HepG2 (cell line): Measurements from ENCODE around the gene PNN. TPM values are rescaled to one million over a fixed set of nuclear protein-coding genes. Genes with fewer than 3 reads are reported as not detected.

Source experiments
- ETV5 ChIP-seq: IDR thresholded peaks from 2 replicates; pipeline ENCODE4 v1.6.1; 2018; ENCODE audit warnings: missing biosample characterization, missing genetic modification reagents, inconsistent platforms, borderline replicate concordance
- FOXA1 ChIP-seq, 2 experiments: fragments of 450-650 bp in 1 of 2; sonication (generic) in 1 of 2; formaldehyde crosslinking in 1 of 2; IDR thresholded peaks; 2 replicates each; pipeline versions ENCODE4 v1.4.0 to v1.6.1; 2016 to 2020; ENCODE audit warnings: missing genetic modification reagents in 1 of 2
- HMG20B ChIP-seq: conservative IDR thresholded peaks from 2 replicates; pipeline ENCODE4 v1.6.1; 2016; ENCODE audit warnings: missing genetic modification reagents, missing compliant biosample characterization
- MAX ChIP-seq: IDR thresholded peaks from 2 replicates; pipeline ENCODE4 v1.6.1; 2012; ENCODE audit warnings: inconsistent platforms
- MED1 ChIP-seq: sonication (generic); formaldehyde crosslinking; IDR thresholded peaks from 2 replicates; pipeline ENCODE4 v1.4.0; 2020; ENCODE audit warnings: missing genetic modification reagents
- MIER2 ChIP-seq: IDR thresholded peaks from 2 replicates; pipeline ENCODE4 v1.6.1; 2016; ENCODE audit warnings: missing biosample characterization, missing genetic modification reagents
- MIXL1 ChIP-seq: IDR thresholded peaks from 2 replicates; pipeline ENCODE4 v1.6.1; 2016
- PAXIP1 ChIP-seq: sonication (generic); formaldehyde crosslinking; conservative IDR thresholded peaks from 2 replicates; pipeline ENCODE4 v1.4.0; 2020; ENCODE audit warnings: mild to moderate bottlenecking, missing genetic modification reagents, moderate library complexity
- SAP130 ChIP-seq: IDR thresholded peaks from 2 replicates; pipeline ENCODE4 v1.6.1; 2016; ENCODE audit warnings: low read depth
- ZBTB1 ChIP-seq: sonication (generic); formaldehyde crosslinking; IDR thresholded peaks from 2 replicates; pipeline ENCODE4 v1.4.0; 2020; ENCODE audit warnings: missing genetic modification reagents, borderline replicate concordance
- ZNF12 ChIP-seq: sonication (generic); formaldehyde crosslinking; IDR thresholded peaks from 2 replicates; pipeline ENCODE4 v1.5.0; 2020; ENCODE audit warnings: missing genetic modification reagents
- ZNF138 ChIP-seq: sonication (generic); formaldehyde crosslinking; IDR thresholded peaks from 2 replicates; pipeline ENCODE4 v1.5.0; 2020; ENCODE audit warnings: mild to moderate bottlenecking, low read depth, missing genetic modification reagents
- ZNF430 ChIP-seq: sonication (generic); formaldehyde crosslinking; IDR thresholded peaks from 2 replicates; pipeline ENCODE4 v1.9.0; 2021; ENCODE audit warnings: mild to moderate bottlenecking, missing genetic modification reagents
- ZNF543 ChIP-seq: sonication (generic); formaldehyde crosslinking; IDR thresholded peaks from 2 replicates; pipeline ENCODE4 v1.4.0; 2020; ENCODE audit warnings: mild to moderate bottlenecking, missing genetic modification reagents
- polyA plus RNA-seq, 8 experiments: library from polyadenylated mRNA; depleted of rRNA in 3 of 8; stranded (reverse) in 7 of 8; unstranded in 1 of 8; fragments of >200 nt; fragmentation: Illumina TruSeq in 4 of 8; extraction: Trizol in 4 of 8; gene quantifications; 2 replicates each; pipeline versions ENCODE4 v1.2.1 to v1.2.3, GENCODE V29; 2011 to 2016; ENCODE audit warnings: low read depth in 4 of 8, missing spikeins in 1 of 8, mixed read lengths in 1 of 8; ENCODE audit not compliant: insufficient read depth in 1 of 8
- total RNA-seq, 5 experiments: library from RNA; depleted of rRNA; stranded (reverse); fragments of >200 nt; fragmentation: Illumina TruSeq; extraction: Trizol; gene quantifications; 2 replicates each; pipeline ENCODE4 v1.2.3, GENCODE V29; 2016; ENCODE audit warnings: low read depth in 1 of 5
- TF ChIP-seq, protein P1 (sequence below): sonication (generic); formaldehyde crosslinking; IDR thresholded peaks from 2 replicates; pipeline ENCODE4 v1.4.0; 2020; ENCODE audit warnings: missing genetic modification reagents, borderline replicate concordance
- TF ChIP-seq, protein P2 (sequence below): IDR thresholded peaks from 2 replicates; pipeline ENCODE4 v1.6.1; 2016; ENCODE audit warnings: missing genetic modification reagents, missing compliant biosample characterization
- TF ChIP-seq, protein P3 (sequence below): sonication (generic); formaldehyde crosslinking; IDR thresholded peaks from 2 replicates; pipeline ENCODE4 v1.4.0; 2020; ENCODE audit warnings: missing genetic modification reagents
- TF ChIP-seq, protein P4 (sequence below): sonication (generic); formaldehyde crosslinking; IDR thresholded peaks from 2 replicates; pipeline ENCODE4 v1.5.0; 2020; ENCODE audit warnings: missing genetic modification reagents

Gene PNN
- total and polyA plus RNA-seq, 2 of the 13 experiments (the other 11 are each of a cell fraction or from before 2014, with no cell fraction given), result 58.0 to 214 TPM

DNA sequence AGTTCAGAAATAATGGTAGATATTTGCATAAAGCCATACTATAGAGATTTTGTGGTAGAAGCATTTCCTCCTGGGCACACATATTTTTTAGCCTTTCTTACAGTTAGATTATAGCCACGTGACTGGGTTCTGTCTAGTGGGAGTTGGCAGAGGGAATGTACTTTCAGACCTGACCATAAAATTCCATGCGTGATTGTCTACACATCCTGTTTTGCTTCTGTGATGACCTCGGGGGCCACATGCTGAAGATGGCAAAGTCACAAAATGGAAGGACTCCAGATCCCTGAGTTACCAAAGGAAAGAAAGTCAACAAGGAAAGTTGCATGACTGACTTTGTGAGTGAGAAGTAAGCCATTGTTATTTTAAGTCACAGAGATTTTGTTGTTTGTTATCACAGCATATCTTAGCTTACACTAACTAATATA lies 44.0 kb downstream of the PNN start (continued):
- TF ChIP-seq FOXA1 (IDR thresholded peaks at IDR 0.05) (no peak), FOXA1 (CRISPR knock-in tag; IDR thresholded peaks at IDR 0.05) (peak; percentile 68), ZNF138 (no peak), ZNF12 (CRISPR knock-in tag) (peak; percentile 97), ZBTB1 (CRISPR knock-in tag) (0 out of 2 replicates have a peak, but pooled peaks have one; percentile 24), PAXIP1 (peak; percentile 75), MAX (peak; percentile 75; the same call in 1 of the 2 replicates), MED1 (peak; percentile 83), ZNF430 (peak; percentile 77; the same call in 1 of the 2 replicates), HMG20B (CRISPR knock-in tag) (no peak), SAP130 (CRISPR knock-in tag) (peak; percentile 60), MIXL1 (CRISPR knock-in tag) (0 out of 2 replicates have a peak, but pooled peaks have one; percentile 54), ETV5 (CRISPR knock-in tag) (peak; percentile 73; the same call in 1 of the 2 replicates), ZNF543 (no peak), MIER2 (peak; percentile 49; the same call in 1 of the 2 replicates)
- TF ChIP-seq, protein P1, sequence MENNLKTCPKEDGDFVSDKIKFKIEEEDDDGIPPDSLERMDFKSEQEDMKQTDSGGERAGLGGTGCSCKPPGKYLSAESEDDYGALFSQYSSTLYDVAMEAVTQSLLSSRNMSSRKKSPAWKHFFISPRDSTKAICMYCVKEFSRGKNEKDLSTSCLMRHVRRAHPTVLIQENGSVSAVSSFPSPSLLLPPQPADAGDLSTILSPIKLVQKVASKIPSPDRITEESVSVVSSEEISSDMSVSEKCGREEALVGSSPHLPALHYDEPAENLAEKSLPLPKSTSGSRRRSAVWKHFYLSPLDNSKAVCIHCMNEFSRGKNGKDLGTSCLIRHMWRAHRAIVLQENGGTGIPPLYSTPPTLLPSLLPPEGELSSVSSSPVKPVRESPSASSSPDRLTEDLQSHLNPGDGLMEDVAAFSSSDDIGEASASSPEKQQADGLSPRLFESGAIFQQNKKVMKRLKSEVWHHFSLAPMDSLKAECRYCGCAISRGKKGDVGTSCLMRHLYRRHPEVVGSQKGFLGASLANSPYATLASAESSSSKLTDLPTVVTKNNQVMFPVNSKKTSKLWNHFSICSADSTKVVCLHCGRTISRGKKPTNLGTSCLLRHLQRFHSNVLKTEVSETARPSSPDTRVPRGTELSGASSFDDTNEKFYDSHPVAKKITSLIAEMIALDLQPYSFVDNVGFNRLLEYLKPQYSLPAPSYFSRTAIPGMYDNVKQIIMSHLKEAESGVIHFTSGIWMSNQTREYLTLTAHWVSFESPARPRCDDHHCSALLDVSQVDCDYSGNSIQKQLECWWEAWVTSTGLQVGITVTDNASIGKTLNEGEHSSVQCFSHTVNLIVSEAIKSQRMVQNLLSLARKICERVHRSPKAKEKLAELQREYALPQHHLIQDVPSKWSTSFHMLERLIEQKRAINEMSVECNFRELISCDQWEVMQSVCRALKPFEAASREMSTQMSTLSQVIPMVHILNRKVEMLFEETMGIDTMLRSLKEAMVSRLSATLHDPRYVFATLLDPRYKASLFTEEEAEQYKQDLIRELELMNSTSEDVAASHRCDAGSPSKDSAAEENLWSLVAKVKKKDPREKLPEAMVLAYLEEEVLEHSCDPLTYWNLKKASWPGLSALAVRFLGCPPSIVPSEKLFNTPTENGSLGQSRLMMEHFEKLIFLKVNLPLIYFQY (CRISPR knock-in tag), result no peak
- TF ChIP-seq, protein P2, sequence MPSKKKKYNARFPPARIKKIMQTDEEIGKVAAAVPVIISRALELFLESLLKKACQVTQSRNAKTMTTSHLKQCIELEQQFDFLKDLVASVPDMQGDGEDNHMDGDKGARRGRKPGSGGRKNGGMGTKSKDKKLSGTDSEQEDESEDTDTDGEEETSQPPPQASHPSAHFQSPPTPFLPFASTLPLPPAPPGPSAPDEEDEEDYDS (CRISPR knock-in tag), result 0 out of 2 replicates have a peak, but pooled peaks have one; percentile 29
- TF ChIP-seq, protein P3, sequence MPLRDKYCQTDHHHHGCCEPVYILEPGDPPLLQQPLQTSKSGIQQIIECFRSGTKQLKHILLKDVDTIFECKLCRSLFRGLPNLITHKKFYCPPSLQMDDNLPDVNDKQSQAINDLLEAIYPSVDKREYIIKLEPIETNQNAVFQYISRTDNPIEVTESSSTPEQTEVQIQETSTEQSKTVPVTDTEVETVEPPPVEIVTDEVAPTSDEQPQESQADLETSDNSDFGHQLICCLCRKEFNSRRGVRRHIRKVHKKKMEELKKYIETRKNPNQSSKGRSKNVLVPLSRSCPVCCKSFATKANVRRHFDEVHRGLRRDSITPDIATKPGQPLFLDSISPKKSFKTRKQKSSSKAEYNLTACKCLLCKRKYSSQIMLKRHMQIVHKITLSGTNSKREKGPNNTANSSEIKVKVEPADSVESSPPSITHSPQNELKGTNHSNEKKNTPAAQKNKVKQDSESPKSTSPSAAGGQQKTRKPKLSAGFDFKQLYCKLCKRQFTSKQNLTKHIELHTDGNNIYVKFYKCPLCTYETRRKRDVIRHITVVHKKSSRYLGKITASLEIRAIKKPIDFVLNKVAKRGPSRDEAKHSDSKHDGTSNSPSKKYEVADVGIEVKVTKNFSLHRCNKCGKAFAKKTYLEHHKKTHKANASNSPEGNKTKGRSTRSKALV (CRISPR knock-in tag), result 0 out of 2 replicates have a peak, but pooled peaks have one; percentile 69
- TF ChIP-seq, protein P4, sequence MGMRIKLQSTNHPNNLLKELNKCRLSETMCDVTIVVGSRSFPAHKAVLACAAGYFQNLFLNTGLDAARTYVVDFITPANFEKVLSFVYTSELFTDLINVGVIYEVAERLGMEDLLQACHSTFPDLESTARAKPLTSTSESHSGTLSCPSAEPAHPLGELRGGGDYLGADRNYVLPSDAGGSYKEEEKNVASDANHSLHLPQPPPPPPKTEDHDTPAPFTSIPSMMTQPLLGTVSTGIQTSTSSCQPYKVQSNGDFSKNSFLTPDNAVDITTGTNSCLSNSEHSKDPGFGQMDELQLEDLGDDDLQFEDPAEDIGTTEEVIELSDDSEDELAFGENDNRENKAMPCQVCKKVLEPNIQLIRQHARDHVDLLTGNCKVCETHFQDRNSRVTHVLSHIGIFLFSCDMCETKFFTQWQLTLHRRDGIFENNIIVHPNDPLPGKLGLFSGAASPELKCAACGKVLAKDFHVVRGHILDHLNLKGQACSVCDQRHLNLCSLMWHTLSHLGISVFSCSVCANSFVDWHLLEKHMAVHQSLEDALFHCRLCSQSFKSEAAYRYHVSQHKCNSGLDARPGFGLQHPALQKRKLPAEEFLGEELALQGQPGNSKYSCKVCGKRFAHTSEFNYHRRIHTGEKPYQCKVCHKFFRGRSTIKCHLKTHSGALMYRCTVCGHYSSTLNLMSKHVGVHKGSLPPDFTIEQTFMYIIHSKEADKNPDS (CRISPR knock-in tag), result peak; percentile 57; the same call in 1 of the 2 replicates
